Measurements from ENCODE around the gene NINJ2. TPM values are rescaled to one million over a fixed set of nuclear protein-coding genes. Genes with fewer than 3 reads are reported as not detected.
"Not testable (repeated sequence)": the region's sequence is repeated elsewhere in the genome, so short reads cannot be mapped to it uniquely, and the experiment has no call there.

The NINJ2 gene
- total RNA-seq, 1 donor from 2014 or later, result not detected

GRCh38 chr12:585062-586061 lies 77.9 kb downstream of the NINJ2 start:
- no peak for DNase-seq

GRCh38 chr12:583251-583869 lies 79.9 kb downstream of the NINJ2 start:
- no peak for DNase-seq

- DNase-seq, result no peak
Measured at GRCh38 chr12:581746-582145, 81.5 kb downstream of the NINJ2 start.

GRCh38 chr12:581321-581720 lies 81.9 kb downstream of the NINJ2 start:
- no peak for DNase-seq

- DNase-seq, result no peak
Measured at GRCh38 chr12:580813-581212, 82.4 kb downstream of the NINJ2 start.

- DNase-seq, result no peak
Measured at GRCh38 chr12:579420-580110, 83.7 kb downstream of the NINJ2 start.

GRCh38 chr12:578748-579419 lies 84.4 kb downstream of the NINJ2 start:
- DNase-seq, result peak; percentile 44

GRCh38 chr12:577994-578747 lies 85.1 kb downstream of the NINJ2 start:
- DNase-seq, result not testable (repeated sequence)

- no peak for DNase-seq
Measured at GRCh38 chr12:576615-577110, 86.6 kb downstream of the NINJ2 start.

- peak; percentile 85 for DNase-seq
Measured at GRCh38 chr12:575948-576614, 87.2 kb downstream of the NINJ2 start.

GRCh38 chr12:575129-575502 lies 88.1 kb downstream of the NINJ2 start:
- DNase-seq, result no peak

- DNase-seq, result no peak
Measured at GRCh38 chr12:574475-575128, 88.6 kb downstream of the NINJ2 start.

GRCh38 chr12:573232-573631 lies 90.0 kb downstream of the NINJ2 start:
- no peak for DNase-seq

- DNase-seq, result no peak
Measured at GRCh38 chr12:572532-572899, 90.7 kb downstream of the NINJ2 start.

- no peak for DNase-seq
Measured at GRCh38 chr12:571795-572531, 91.3 kb downstream of the NINJ2 start.

- peak; percentile 75 for DNase-seq
Measured at GRCh38 chr12:570921-571794, 92.1 kb downstream of the NINJ2 start.

GRCh38 chr12:570435-570920 lies 92.8 kb downstream of the NINJ2 start:
- peak; percentile 62 for DNase-seq

- DNase-seq, result peak; percentile 89
Measured at GRCh38 chr12:569803-570434, 93.3 kb downstream of the NINJ2 start.

All from tongue (tissue), 2 donors.